GM12801 (cell line): ENCODE results near the gene CLASRP.

Experiments used
- TF ChIP-seq, protein P1 (sequence below): IDR thresholded peaks from one replicate; pipeline ENCODE4 v1.5.1; 2011; ENCODE audit warnings: control low read depth; ENCODE audit not compliant: insufficient read length; ENCODE audit errors: extremely low read depth

The CLASRP gene

DNA sequence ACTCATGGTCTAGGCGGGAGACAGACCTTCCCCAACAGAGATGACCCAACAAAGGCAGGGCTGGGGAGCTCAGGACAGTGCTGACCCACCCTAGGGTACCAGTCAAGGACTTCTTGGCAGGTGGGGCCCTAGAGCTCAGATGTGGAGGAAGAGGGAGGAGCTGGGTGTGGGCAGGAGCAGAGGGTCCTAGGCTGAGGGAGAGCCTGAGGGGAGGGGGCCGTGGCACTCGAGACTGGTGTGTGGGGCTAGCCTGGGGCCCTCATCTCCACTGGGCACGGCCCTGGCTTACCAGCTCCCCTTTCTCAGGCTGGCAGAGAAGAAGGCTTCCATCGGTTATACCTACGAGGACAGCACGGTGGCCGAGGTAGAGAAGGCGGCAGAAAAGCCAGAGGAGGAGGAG lies 18.6 kb downstream of the CLASRP start:
- TF ChIP-seq, protein P1, sequence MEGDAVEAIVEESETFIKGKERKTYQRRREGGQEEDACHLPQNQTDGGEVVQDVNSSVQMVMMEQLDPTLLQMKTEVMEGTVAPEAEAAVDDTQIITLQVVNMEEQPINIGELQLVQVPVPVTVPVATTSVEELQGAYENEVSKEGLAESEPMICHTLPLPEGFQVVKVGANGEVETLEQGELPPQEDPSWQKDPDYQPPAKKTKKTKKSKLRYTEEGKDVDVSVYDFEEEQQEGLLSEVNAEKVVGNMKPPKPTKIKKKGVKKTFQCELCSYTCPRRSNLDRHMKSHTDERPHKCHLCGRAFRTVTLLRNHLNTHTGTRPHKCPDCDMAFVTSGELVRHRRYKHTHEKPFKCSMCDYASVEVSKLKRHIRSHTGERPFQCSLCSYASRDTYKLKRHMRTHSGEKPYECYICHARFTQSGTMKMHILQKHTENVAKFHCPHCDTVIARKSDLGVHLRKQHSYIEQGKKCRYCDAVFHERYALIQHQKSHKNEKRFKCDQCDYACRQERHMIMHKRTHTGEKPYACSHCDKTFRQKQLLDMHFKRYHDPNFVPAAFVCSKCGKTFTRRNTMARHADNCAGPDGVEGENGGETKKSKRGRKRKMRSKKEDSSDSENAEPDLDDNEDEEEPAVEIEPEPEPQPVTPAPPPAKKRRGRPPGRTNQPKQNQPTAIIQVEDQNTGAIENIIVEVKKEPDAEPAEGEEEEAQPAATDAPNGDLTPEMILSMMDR: no peak

DNA sequence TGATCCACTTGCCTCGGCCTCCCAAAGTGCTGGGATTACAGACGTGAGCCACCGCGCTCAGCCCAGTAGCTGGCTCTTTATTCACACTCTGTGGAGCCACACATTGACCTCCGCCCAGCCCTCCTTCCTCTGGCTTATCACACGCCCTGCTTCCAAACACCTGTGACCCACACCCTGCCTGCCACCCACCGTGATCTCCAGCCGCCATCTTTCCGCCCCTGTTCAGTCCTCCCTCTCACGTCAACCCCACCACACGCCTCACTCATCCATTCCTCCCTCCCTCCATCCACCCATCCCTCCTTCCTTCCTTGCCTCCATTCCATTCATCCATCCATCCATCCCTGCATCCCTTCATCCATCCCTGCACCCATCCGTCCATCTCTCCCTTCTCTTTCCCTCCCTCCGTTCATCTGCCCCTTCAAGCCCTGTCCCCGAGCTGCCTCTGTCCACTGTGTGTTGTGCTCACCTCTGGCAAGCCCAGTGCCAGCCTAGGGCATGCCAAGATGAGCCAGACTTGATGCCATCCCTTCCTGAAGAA lies 19.8 kb downstream of the CLASRP start:
- TF ChIP-seq, protein P1: no peak

DNA sequence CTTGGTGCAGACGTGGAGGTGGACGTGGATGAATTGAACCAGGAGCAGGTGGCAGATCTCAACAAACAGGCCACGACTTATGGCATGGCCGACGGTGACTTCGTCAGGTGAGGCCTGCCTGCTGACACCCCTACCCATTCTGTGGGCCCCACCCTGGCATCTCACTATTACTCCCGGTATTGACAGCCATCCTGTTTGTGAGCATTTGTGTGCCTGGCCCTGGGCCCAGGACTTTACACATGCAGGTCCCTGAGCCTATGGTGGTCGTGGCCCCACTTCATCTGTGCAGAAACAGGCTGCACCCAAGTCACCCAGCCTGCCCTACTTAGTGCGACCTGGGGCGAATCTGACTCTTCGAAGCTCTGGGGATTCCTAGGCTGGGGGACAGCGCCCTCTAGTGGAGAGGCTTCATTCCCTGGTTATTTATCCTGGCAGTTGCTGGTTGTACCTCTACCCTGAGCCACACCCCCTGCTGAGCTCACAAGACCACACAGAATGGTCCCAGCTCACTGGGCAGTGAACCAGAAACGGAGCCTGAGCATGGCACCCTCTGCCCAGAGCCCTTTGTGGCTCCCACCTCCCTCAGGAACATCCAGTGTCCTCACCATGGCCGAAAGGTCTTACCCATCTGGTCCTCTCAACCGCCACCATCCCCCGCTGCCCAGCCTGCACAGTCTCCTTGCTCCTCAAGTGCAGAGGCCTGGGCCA lies 20.6 kb downstream of the CLASRP start:
- TF ChIP-seq, protein P1: peak; percentile 81

DNA sequence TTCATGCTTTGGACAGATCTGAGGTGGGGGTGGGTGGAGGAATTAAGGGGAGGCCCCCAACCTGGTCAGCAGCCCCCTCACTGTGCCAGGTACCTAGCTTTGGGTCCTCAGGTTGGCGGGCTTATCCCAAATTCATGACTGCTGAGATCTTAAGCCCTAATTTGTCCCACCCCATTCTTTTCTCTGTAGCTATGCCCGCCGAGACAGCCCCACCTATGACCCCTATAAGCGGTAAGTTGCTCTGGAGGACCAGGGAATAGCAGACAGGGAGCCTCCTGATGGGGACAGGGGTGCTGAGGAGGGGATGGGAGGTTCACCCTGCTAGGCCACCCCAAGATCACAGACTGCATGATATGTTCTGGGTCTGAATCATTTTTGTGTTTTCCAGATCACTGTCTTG lies 23.1 kb downstream of the CLASRP start:
- TF ChIP-seq, protein P1: no peak

DNA sequence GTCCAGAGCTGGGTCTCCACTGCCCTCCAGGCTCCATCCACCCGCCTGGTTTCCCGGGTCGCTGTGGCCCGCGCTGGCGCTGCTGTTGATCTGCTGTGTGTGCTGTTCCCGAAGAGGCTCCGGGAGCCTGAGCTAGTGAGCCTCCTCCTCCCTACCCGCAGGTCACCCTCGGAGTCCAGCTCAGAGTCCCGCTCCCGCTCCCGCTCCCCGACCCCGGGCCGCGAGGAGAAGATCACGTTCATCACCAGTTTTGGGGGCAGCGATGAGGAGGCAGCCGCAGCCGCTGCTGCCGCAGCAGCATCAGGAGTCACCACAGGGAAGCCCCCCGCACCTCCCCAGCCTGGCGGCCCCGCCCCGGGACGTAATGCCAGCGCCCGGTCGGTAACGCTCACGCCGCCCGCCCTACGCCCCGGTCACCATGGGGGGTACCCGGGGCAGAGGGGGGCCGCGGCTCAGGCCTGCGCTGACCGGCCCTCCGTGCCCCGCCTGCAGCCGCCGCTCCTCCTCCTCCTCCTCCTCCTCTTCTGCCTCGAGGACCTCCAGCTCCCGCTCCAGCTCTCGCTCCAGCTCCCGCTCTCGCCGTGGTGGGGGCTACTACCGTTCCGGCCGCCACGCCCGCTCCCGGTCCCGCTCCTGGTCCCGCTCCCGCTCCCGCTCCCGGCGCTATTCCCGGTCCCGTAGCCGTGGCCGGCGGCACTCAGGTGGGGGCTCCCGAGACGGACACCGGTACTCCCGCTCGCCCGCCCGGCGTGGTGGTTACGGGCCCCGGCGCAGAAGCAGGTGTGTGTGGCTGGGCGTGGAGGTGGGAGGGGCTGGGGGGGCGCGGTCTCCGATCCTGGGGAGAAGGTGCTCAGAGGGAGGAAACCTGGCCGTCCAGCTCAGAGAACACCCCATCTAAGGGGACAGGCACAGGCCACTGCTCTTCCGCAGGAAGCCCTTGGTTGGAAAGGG lies 25.3 kb downstream of the CLASRP start:
- TF ChIP-seq, protein P1: no peak

DNA sequence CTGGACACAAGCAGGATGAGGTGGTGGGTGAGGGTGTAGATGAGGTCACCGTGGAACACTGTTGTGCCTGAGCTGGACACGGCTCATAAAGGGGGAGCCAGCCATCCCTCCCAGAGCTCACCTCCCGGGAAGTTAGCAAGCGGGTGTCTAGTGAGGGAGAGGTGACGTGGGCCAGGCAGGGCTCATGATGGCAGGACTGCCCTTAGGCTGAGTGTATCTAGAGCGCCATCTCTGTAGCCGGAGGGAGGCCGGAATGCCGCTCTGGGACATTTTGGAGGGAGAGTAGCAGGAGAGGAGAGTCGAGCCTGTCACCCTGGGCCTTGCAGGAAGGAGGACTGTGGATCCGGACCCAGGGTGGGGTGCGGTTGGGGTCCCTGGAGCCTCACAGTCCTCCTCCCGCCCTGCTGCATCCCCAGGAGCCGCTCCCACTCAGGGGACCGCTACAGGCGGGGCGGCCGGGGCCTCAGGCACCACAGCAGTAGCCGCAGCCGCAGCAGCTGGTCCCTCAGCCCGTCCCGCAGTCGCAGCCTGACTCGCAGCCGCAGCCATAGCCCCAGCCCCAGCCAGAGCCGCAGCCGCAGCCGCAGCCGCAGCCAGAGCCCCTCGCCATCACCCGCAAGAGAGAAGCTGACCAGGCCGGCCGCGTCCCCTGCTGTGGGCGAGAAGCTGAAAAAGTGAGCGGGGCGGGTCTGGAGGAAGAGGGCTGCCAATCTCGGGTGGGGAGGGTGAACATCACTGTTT lies 28.2 kb downstream of the CLASRP start:
- TF ChIP-seq, protein P1: no peak

DNA sequence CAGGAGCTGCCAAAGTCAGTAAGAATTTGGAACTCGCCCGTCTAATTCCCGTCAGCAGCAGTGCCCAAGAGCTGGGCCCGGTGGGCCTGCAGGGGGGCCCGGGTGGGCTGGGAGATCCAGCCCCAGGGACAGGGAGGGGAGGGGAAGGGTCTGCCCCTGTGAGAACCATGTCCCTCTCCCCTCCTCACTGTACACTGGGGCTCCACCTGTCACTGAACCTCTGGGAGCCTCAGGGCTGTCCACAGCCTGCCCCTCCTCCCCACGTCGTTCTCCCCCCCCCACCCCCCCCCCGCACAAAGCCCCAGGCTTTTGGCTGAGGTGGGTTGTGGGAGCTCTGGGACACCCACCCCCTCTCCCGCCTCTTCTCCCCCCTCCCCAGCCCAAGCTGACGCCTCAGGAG lies 29.2 kb downstream of the CLASRP start:
- TF ChIP-seq, protein P1: no peak
